HG03571 (cell line): Measurements from ENCODE around the gene SH3GL3.

Experiments
- ATAC-seq: cut with Tn5 transposase; IDR thresholded peaks from one replicate; pipeline ENCODE4 v1.9.1; 2021; ENCODE audit not compliant: unreplicated experiment

Gene SH3GL3

GRCh38 chr15:83658430-83659416 lies 211.6 kb downstream of the SH3GL3 start:
- ATAC-seq = no peak

GRCh38 chr15:83659417-83659812 lies 212.3 kb downstream of the SH3GL3 start:
- ATAC-seq = no peak

DNA sequence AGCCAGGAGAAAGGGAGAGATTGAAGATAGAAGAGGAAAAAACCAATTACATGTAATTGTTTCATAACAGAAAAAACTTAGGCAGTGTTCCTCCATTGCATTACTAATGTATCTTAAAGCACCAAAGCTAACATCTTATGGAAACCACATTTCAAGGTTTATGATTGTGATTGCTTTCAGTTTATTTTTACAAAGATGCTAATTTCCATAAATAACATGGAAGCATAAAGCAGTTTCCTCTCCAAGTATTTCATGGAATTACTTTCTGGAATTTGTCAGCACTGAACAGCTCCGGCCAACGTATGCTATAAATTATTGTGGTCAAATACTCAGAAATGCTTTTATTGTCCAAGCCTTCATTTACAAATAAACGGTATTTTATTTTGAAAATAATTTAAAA lies 218.3 kb downstream of the SH3GL3 start:
- ATAC-seq = no peak
